CD4-positive, alpha-beta T cell treated with Interleukin-21 for 1 hour (primary cell): Measurements from ENCODE around the gene BICD1.

ENCODE experiments used
- DNase-seq: peaks from one replicate; pipeline ENCODE4 v3.0.0-alpha.2; 2020

BICD1 gene

DNA sequence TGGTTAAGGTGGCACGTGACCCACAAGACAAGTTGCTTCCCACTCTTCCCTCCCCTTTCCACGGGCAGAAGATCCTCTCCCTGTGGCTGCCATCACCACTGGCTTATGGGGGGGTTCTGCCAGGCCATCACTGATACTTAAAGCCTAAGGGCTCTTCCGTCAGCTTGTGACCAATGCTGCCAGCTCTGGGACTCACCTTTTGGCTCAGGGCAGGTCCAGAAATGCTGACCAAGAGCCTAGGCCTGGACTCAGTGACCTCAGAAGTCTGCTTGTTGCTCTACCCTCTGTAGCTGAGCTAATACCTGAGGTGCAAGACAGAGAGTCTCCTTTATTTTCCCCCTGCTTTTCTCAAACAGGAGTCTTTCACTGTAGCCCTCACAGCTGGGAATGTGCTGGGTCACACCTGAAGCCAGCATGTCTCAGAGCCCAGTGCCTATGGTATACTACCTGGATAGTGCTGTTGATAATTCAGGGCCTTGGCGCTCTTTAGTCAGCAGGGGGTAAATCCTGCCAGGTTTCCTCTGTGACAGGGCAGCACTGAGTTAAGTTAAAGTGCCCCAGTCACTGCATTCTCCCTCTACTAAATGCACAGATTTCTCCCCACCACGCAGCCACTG lies 312.4 kb downstream of the BICD1 start:
- DNase-seq, result no peak

GRCh38 chr12:32419520-32419960 lies 312.9 kb downstream of the BICD1 start:
- DNase-seq, result no peak

- no peak for DNase-seq
Observed at GRCh38 chr12:32420356-32420755, 313.7 kb downstream of the BICD1 start.

DNA sequence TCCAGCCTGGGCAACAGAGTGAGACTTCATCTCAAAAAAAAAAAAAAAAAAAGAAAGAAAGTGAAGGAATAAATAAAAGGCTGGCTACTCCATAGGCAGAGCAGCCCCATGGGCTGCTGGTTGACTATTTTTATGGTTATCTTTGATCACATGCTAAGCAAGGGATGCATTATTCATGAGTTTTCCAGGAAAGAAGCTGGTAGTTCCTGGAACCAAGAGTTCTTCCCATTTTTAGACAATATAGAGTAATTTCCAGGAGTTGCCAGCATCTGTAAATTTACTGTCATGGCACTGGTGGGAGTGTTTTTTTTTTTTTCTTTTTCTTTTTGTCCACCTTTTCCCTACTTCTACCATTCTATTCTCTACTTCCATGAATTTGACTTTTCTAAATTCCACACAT lies 316.9 kb downstream of the BICD1 start:
- DNase-seq, result no peak

DNA sequence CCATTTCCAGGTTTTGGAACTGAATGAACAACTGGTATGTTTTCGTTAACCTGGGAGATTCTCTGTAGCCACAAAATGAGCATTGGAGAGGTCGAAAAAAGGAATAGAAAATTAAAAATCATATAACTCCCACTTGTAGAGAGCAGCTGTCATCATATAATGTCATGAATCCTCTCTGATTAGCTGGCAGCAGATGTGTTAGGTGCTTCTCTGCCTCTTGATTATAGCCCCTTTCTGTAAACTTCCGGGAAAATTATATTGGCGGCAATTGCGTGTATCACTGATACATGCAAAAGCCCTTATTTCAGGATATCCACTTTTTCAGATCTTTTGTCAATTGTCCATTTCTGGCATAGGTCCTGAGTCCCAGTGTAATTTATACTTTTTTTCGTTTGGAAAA lies 324.4 kb downstream of the BICD1 start:
- DNase-seq, result no peak
